ENCODE data around the gene NOP58.

DNA sequence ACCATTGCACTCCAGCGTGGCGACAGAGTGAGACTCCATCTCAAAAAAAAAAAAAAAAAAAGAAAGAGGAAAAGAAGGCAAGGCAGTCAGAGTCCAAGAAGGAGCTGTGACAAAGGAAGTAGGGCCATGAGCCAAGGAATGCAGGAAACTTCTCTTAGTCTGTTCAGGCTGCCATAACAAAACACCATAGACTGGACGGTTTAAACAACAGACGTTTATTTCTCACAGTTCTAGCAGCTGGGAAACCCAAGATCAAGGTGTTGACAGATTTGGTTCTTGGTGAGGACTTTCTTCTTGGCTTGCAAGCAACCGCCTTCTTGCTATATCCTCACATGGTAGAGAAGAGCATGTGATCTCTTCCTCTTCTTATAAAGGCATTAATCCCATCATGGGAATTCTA, 14.1 kb upstream of the NOP58 start:
- TF ChIP-seq CSDC2 (CRISPR knock-in tag; IDR thresholded peaks at IDR 0.05) (no peak), ZFP3 (CRISPR knock-in tag; IDR thresholded peaks at IDR 0.05) (no peak), TSHZ2 (CRISPR knock-in tag; IDR thresholded peaks at IDR 0.05) (no peak), ZFP30 (CRISPR knock-in tag; IDR thresholded peaks at IDR 0.05) (no peak)

Measured in SK-N-SH treated with all-trans-retinoic acid at 6 μM for 48 hours (cell line).